BJ (cell line): Measurements from ENCODE around the gene LRP1B. TPM values are rescaled to one million over a fixed set of nuclear protein-coding genes. Genes with fewer than 3 reads are reported as not detected.

Experiments used
- CTCF ChIA-PET: fragments of 350-600 bp; formaldehyde crosslinking; extraction: SDS; loops from one replicate; lab custom pipeline; 2021; ENCODE audit warnings: antibody characterized with exemption, inconsistent platforms; lab: Yijun Ruan, JAX
- POLR2A ChIA-PET: fragments of 300-600 bp; sonication (Branson Sonifier 250); formaldehyde crosslinking; extraction: SDS; loops from one replicate; lab custom pipeline; 2021; ENCODE audit warnings: antibody characterized with exemption; lab: Charles Lee
- DNase-seq: peaks from one replicate; pipeline ENCODE4 v3.0.0-alpha.2; 2011; ENCODE audit warnings: low read depth
- H3K27me3 ChIP-seq: 2 replicates; pipeline ENCODE4 v1.6.0; 2011; ENCODE audit warnings: low read length; ENCODE audit not compliant: control insufficient read depth, insufficient read depth
- H3K36me3 ChIP-seq: 2 replicates; pipeline ENCODE4 v1.5.1; 2011; ENCODE audit warnings: low read length; ENCODE audit not compliant: control insufficient read depth, insufficient read depth
- H3K4me3 ChIP-seq: 2 replicates; pipeline ENCODE4 v1.5.1; 2011; ENCODE audit warnings: low read depth, mild to moderate bottlenecking, control low read depth, low read length
- CTCF ChIP-seq: IDR thresholded peaks from 2 replicates; pipeline ENCODE4 v1.5.1; 2011; ENCODE audit warnings: low read depth, mild to moderate bottlenecking, control low read depth, inconsistent platforms, low read length, moderate library complexity; ENCODE audit not compliant: insufficient read depth
- polyA plus RNA-seq: library from polyadenylated mRNA; depleted of rRNA; stranded (reverse); fragments of >200 nt; gene quantifications from 2 replicates; pipeline ENCODE4 v1.2.3, GENCODE V29; 2011

The LRP1B gene
- polyA plus RNA-seq, 1 experiment, result 0.04 TPM

GRCh38 chr2:141959016-141959415 lies 171.8 kb downstream of the LRP1B start:
- no peak overlapping the region for H3K4me3 ChIP-seq
- DNase-seq, result no peak
- CTCF ChIA-PET, result interaction anchor here (0.7 kb wide), 1 partner anchor 15 kb away, joined by 3 read pairs; no protein-coding TSS in a partner anchor
- no peaks in the 10 kb centered on the region for H3K36me3 ChIP-seq
- no peak for TF ChIP-seq CTCF
- H3K27me3 ChIP-seq, result no peaks in the 10 kb centered on the region
- POLR2A ChIA-PET, result no interaction called here

DNA sequence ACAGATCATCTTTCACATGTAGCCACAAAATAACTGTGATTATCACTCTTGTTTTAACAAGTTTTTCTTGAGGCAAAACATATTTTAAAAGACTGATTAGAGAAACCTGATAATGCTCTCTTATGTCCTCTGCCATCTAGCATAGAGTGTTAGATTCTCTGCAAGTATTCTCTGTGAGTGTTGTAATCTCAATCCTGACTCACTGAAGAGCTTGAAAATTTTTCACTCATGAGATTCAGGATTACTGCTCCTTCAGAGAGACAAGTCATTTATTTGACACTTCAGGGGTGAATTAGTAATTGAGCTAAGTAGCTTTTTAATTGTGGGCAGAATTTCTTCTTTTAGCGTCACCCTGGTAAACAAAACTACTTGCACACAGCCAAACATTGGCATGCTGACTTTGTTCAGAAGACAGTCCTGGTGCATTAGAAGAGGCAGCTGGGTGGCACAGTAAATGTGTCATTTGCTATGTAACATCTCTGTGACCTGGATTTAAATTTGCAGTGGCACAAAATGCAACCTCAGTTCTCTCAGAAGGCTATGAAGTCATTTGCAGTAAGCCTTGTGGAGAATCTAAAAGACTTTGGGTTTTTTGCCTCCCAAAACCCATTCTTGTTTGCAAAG lies 172.9 kb downstream of the LRP1B start:
- CTCF ChIA-PET, result no interaction called here
- POLR2A ChIA-PET, result no interaction called here
- no peak for DNase-seq
- no peak for TF ChIP-seq CTCF
- Histone ChIP-seq H3K4me3 (no peak overlapping the region), H3K36me3 (no peaks in the 10 kb centered on the region), H3K27me3 (no peaks in the 10 kb centered on the region)

- no peak for DNase-seq
- ChIA-PET CTCF (no interaction called here), POLR2A (no interaction called here)
- Histone ChIP-seq H3K27me3 (no peaks in the 10 kb centered on the region), H3K4me3 (no peak overlapping the region), H3K36me3 (no peaks in the 10 kb centered on the region)
- TF ChIP-seq CTCF, result no peak
Observed at GRCh38 chr2:141957321-141957720, 173.5 kb downstream of the LRP1B start.

DNA sequence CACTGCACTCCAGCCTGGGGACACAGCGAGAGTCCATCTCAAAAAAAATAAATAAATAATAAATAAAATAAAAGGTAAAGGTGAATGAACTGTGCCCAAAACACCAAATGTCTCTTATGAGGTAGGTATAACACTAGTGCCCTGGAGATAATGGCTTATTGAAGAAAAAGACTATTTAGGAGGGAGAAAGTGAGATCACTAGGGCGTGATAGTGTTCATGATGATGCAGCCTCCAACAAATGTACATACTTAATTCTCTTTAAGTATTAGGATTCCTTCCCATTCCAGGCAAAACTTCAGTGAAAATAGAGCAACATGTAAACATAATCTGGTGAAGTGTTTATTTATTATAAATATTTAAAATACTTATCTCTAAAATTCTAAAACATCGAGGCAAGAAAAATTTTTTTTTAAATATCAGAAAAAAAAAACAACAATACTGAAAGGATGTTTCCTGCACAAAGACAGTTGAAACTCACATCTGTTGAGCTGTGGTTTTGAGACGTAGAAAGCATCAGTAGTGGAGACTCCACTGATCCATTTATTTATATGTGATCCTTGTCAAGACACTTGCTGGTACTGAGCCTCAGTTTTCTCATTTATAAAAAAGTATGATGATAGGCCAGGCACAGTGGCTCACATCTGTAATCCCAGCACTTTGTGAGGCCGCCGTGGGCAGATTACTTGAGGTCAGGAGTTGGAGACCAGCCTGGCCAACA lies 183.3 kb downstream of the LRP1B start:
- Histone ChIP-seq H3K4me3 (no peak overlapping the region), H3K27me3 (no peaks in the 10 kb centered on the region), H3K36me3 (no peaks in the 10 kb centered on the region)
- ChIA-PET POLR2A (no interaction called here), CTCF (no interaction called here)
- no peak for TF ChIP-seq CTCF
- DNase-seq, result no peak

- POLR2A ChIA-PET, result no interaction called here
- H3K27me3 ChIP-seq, result no peaks in the 10 kb centered on the region
- no peak overlapping the region for H3K4me3 ChIP-seq
- TF ChIP-seq CTCF, result no peak
- DNase-seq, result no peak
- CTCF ChIA-PET, result interaction anchor here (1.0 kb wide), 1 partner anchor 193 kb away, joined by 3 read pairs; no protein-coding TSS in a partner anchor
- no peaks in the 10 kb centered on the region for H3K36me3 ChIP-seq
Observed at GRCh38 chr2:141946016-141946415, 184.8 kb downstream of the LRP1B start.
